ENCODE measurements around the gene RPL26. TPM values are rescaled to one million over a fixed set of nuclear protein-coding genes. Genes with fewer than 3 reads are reported as not detected.
A peak's percentile ranks its signal among the peaks of the same experiment; 100 is the strongest.
"Not testable (repeated sequence)": the region's sequence is repeated elsewhere in the genome, so short reads cannot be mapped to it uniquely, and the experiment has no call there.

RPL26 gene
- total RNA-seq, 4 donors from 2014 or later, result 2,392 to 2,913 (median 2,833) TPM

GRCh38 chr17:8359769-8360168 is 23.2 kb downstream of the RPL26 start:
- peaks cover 23 to 25% of the 10 kb centered on the region in 2 donors for H3K4me1 ChIP-seq
- intact Hi-C loops (cut with DNase I; ENCODE audit: low total_unique reads), result no loop called here

GRCh38 chr17:8357910-8358309 is 25.1 kb downstream of the RPL26 start:
- no peaks in the 10 kb centered on the region for H3K36me3 ChIP-seq
- H3K27ac ChIP-seq, result peak overlapping the region in 1 of 4 donors; percentile 58
- no peaks in the 10 kb centered on the region for H3K27me3 ChIP-seq
- ATAC-seq (no peak), DNase-seq (no peak)
- H3K9me3 ChIP-seq, result no peaks in the 10 kb centered on the region
- intact Hi-C loops (cut with DNase I; ENCODE audit: low total_unique reads), result no loop called here
- peaks cover 17 to 19% of the 10 kb centered on the region in 2 donors for H3K4me1 ChIP-seq
- TF ChIP-seq CTCF (IDR thresholded peaks at IDR 0.05 in 4 of 5, conservative IDR thresholded peaks at IDR 0.05 in 1 of 5) (no peak), POLR2A (IDR thresholded peaks at IDR 0.05) (no peak)
- in situ Hi-C loops (cut with MboI; ENCODE audit: low sequenced_read_pairs in 4 of 4), result no loop called here
- H3K4me3 ChIP-seq, result no peak overlapping the region

More at GRCh38 chr17:8359769-8360168, 23.2 kb downstream of the RPL26 start:
- DNase-seq (no peak), ATAC-seq (peak; percentile 55 to 86)
- peak overlapping the region; percentile 52 to 58 (median 55) for H3K27ac ChIP-seq
- H3K4me3 ChIP-seq, result no peak overlapping the region
- no peaks in the 10 kb centered on the region for H3K36me3 ChIP-seq
- no peaks in the 10 kb centered on the region for H3K27me3 ChIP-seq
- in situ Hi-C loops (cut with MboI; ENCODE audit: low sequenced_read_pairs in 4 of 4), result no loop called here
- H3K9me3 ChIP-seq, result no peaks in the 10 kb centered on the region
- TF ChIP-seq CTCF (IDR thresholded peaks at IDR 0.05 in 4 of 5, conservative IDR thresholded peaks at IDR 0.05 in 1 of 5), result no peak

GRCh38 chr17:8354236-8354635 is 28.8 kb downstream of the RPL26 start:
- no peak for ATAC-seq
- in situ Hi-C loops (cut with MboI; ENCODE audit: low sequenced_read_pairs in 4 of 4), result no loop called here
- H3K4me1 ChIP-seq, result peaks cover 0 to under 1% of the 10 kb centered on the region in 2 donors
- H3K4me3 ChIP-seq, result no peak overlapping the region
- H3K36me3 ChIP-seq, result no peaks in the 10 kb centered on the region
- no peaks in the 10 kb centered on the region for H3K27me3 ChIP-seq
- intact Hi-C loops (cut with DNase I; ENCODE audit: low total_unique reads), result no loop called here
- H3K27ac ChIP-seq, result no peak overlapping the region
- DNase-seq, result no peak
- no peak for TF ChIP-seq CTCF (IDR thresholded peaks at IDR 0.05 in 4 of 5, conservative IDR thresholded peaks at IDR 0.05 in 1 of 5)
- no peak for TF ChIP-seq POLR2A (IDR thresholded peaks at IDR 0.05)
- no peaks in the 10 kb centered on the region for H3K9me3 ChIP-seq

- Histone ChIP-seq H3K27ac (no peak overlapping the region), H3K27me3 (no peaks in the 10 kb centered on the region), H3K4me3 (no peak overlapping the region), H3K36me3 (no peaks in the 10 kb centered on the region), H3K4me1 (no peaks in the 10 kb centered on the region), H3K9me3 (no peaks in the 10 kb centered on the region)
- ATAC-seq (no peak), DNase-seq (no peak)
- in situ Hi-C loops (cut with MboI; ENCODE audit: low sequenced_read_pairs in 4 of 4), result no loop called here
- TF ChIP-seq CTCF (IDR thresholded peaks at IDR 0.05 in 4 of 5, conservative IDR thresholded peaks at IDR 0.05 in 1 of 5), result no peak
- TF ChIP-seq POLR2A (IDR thresholded peaks at IDR 0.05), result no peak
- intact Hi-C loops (cut with DNase I; ENCODE audit: low total_unique reads), result no loop called here
These were observed 29.3 kb downstream of the RPL26 start for GRCh38 chr17:8353736-8354135.

- ATAC-seq, result no peak
- intact Hi-C loops (cut with DNase I; ENCODE audit: low total_unique reads), result no loop called here
These were observed 32.7 kb downstream of the RPL26 start for GRCh38 chr17:8350339-8350738.

GRCh38 chr17:8347001-8347400 is 36.0 kb downstream of the RPL26 start:
- H3K4me3 ChIP-seq; H3K9me3 ChIP-seq; H3K4me1 ChIP-seq; H3K36me3 ChIP-seq; H3K27me3 ChIP-seq; H3K27ac ChIP-seq; in situ Hi-C loops (cut with MboI; ENCODE audit: low sequenced_read_pairs in 4 of 4); DNase-seq; intact Hi-C loops (cut with DNase I; ENCODE audit: low total_unique reads); ATAC-seq: not testable (repeated sequence)

More at GRCh38 chr17:8350339-8350738, 32.7 kb downstream of the RPL26 start:
- TF ChIP-seq CTCF (IDR thresholded peaks at IDR 0.05 in 4 of 5, conservative IDR thresholded peaks at IDR 0.05 in 1 of 5), result no peak
- no peak for TF ChIP-seq POLR2A (IDR thresholded peaks at IDR 0.05)
- in situ Hi-C loops (cut with MboI; ENCODE audit: low sequenced_read_pairs in 4 of 4), result no loop called here
- H3K4me1 ChIP-seq, result no peaks in the 10 kb centered on the region
- H3K36me3 ChIP-seq, result no peaks in the 10 kb centered on the region
- no peak overlapping the region for H3K4me3 ChIP-seq
- peaks cover 0 to 3% (median 3%) of the 10 kb centered on the region in 3 donors for H3K27me3 ChIP-seq
- H3K9me3 ChIP-seq, result no peaks in the 10 kb centered on the region
- DNase-seq, result no peak
- no peak overlapping the region for H3K27ac ChIP-seq

Measured in gastrocnemius medialis (tissue), 4 donors.